Nephron progenitor cell (in vitro differentiated cells): ENCODE data around the gene FECH.
"Not testable (repeated sequence)": the region's sequence is repeated elsewhere in the genome, so short reads cannot be mapped to it uniquely, and the experiment has no call there.

Experiments
- DNase-seq: peaks from one replicate; pipeline ENCODE4 v3.0.0; 2021
- H3K27ac Mint-ChIP-seq: 2 replicates; pipeline ENCODE4 v1.8.0; 2021; ENCODE audit warnings: mild to moderate bottlenecking, moderate library complexity, mixed read lengths
- H3K27me3 Mint-ChIP-seq: 2 replicates; pipeline ENCODE4 v1.8.0; 2021; ENCODE audit warnings: mild to moderate bottlenecking, low read depth, mixed read lengths; ENCODE audit not compliant: poor library complexity
- H3K36me3 Mint-ChIP-seq: 2 replicates; pipeline ENCODE4 v1.8.0; 2021; ENCODE audit warnings: low read depth, mixed read lengths
- H3K4me1 Mint-ChIP-seq: 2 replicates; pipeline ENCODE4 v1.8.0; 2021; ENCODE audit warnings: mixed read lengths
- H3K4me3 Mint-ChIP-seq: 2 replicates; pipeline ENCODE4 v1.8.0; 2021; ENCODE audit warnings: mild to moderate bottlenecking, moderate library complexity, mixed read lengths
- H3K9me3 Mint-ChIP-seq: 2 replicates; pipeline ENCODE4 v1.8.0; 2021; ENCODE audit warnings: mild to moderate bottlenecking, moderate library complexity, mixed read lengths
- TF ChIP-seq, protein P1 (sequence below): fragments of 200-600 bp; sonication (generic); IDR thresholded peaks from 2 replicates; pipeline ENCODE4 v1.5.0; 2021; ENCODE audit warnings: antibody characterized with exemption

FECH gene

DNA sequence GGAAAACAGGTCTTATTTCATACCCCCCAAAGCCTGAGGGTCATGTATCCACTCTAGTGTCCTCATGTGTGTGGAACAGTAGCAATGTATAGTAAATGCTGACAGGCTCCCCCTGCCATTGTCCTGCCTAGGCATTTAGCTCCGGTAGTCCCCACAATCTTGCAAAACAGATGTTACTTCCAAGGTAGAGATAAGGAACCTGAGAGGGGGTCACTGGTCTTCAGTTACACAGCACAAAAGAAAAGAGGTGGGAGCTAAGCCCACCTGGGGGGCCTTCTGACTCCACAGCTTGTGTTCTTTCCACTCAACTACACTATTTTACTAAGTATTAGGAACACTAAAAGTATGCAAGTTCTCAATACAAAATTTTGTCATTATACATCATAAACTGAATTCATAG is 17.4 kb upstream of the FECH start:
- TF ChIP-seq, protein P1, sequence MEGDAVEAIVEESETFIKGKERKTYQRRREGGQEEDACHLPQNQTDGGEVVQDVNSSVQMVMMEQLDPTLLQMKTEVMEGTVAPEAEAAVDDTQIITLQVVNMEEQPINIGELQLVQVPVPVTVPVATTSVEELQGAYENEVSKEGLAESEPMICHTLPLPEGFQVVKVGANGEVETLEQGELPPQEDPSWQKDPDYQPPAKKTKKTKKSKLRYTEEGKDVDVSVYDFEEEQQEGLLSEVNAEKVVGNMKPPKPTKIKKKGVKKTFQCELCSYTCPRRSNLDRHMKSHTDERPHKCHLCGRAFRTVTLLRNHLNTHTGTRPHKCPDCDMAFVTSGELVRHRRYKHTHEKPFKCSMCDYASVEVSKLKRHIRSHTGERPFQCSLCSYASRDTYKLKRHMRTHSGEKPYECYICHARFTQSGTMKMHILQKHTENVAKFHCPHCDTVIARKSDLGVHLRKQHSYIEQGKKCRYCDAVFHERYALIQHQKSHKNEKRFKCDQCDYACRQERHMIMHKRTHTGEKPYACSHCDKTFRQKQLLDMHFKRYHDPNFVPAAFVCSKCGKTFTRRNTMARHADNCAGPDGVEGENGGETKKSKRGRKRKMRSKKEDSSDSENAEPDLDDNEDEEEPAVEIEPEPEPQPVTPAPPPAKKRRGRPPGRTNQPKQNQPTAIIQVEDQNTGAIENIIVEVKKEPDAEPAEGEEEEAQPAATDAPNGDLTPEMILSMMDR, result no peak

DNA sequence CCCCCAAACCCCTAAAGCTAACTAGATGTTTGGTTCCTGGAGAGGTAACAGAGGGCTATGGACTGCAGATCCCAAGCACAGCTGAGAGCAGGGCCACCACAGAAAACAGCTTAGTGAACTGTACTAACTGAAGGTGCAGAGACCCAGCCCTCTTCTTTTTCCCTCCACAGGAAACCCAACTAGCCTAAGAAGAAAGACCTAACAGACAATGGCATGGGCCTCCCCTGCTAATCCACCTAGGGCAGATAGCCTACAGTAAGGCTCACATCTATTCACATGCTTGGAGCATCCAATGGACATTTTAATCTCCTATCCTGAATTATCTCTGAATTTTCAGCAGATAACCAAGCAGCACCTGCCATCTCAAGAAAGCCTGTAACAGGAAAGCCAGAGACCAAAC is 8.8 kb upstream of the FECH start:
- Mint-ChIP-seq H3K4me1 (no peaks in the 10 kb centered on the region), H3K36me3 (peaks cover 30% of the 10 kb centered on the region), H3K9me3 (no peaks in the 10 kb centered on the region), H3K27me3 (peaks cover 8% of the 10 kb centered on the region), H3K4me3 (no peak overlapping the region), H3K27ac (no peak overlapping the region)
- DNase-seq, result no peak
- TF ChIP-seq, protein P1, result no peak

More for the DNA sequence above, 17.4 kb upstream of the FECH start:
- Mint-ChIP-seq H3K4me1 (no peaks in the 10 kb centered on the region), H3K36me3 (peaks cover 73% of the 10 kb centered on the region), H3K9me3 (no peaks in the 10 kb centered on the region), H3K27me3 (no peaks in the 10 kb centered on the region), H3K27ac (peak overlapping the region; percentile 11), H3K4me3 (no peak overlapping the region)
- no peak for DNase-seq

DNA sequence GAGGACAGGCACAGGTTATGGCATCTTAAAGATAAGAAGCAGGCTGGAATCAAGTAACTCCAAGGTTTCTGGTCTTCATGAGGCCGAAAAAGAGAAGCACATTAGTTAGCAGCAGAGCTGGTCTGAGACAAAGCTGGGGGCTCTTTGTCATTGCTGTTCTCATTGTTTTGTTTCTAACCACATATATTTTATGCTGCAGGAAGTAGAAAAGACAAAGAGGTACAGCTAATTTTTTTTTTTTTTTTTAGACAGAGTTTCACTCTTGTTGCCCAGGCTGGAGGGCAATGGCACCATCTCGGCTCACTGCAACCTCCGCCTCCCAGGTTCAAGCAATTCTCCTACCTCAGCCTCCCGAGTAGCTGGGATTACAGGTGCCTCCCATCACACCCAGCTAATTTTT is 6.2 kb upstream of the FECH start:
- not testable (repeated sequence) for DNase-seq, H3K4me3 Mint-ChIP-seq, H3K9me3 Mint-ChIP-seq, H3K27ac Mint-ChIP-seq, H3K4me1 Mint-ChIP-seq, H3K36me3 Mint-ChIP-seq, H3K27me3 Mint-ChIP-seq

DNA sequence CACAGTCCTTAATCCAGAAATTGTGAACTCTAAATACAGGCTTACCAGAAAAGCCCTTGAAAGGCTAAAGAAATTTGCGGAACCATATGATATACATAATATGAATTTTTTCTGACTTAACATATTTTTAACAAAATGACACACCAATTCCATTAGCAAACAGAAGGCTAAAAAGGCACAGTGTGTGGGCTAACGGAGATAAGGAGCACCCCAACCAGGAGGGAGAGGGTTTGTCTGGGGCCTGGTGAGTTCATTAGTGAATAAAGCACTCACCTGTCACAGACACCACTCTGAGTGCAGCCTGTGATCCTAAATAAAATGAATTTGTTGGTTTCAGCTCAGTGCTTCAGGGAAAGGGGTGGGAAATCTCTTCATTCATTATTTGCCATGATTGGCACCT is 2.7 kb upstream of the FECH start:
- H3K4me3 Mint-ChIP-seq, result no peak overlapping the region
- H3K27ac Mint-ChIP-seq, result no peak overlapping the region
- H3K27me3 Mint-ChIP-seq, result peaks cover 13% of the 10 kb centered on the region
- no peaks in the 10 kb centered on the region for H3K9me3 Mint-ChIP-seq
- TF ChIP-seq, protein P1, result no peak
- H3K4me1 Mint-ChIP-seq, result peaks cover 13% of the 10 kb centered on the region
- H3K36me3 Mint-ChIP-seq, result no peaks in the 10 kb centered on the region
- no peak for DNase-seq

DNA sequence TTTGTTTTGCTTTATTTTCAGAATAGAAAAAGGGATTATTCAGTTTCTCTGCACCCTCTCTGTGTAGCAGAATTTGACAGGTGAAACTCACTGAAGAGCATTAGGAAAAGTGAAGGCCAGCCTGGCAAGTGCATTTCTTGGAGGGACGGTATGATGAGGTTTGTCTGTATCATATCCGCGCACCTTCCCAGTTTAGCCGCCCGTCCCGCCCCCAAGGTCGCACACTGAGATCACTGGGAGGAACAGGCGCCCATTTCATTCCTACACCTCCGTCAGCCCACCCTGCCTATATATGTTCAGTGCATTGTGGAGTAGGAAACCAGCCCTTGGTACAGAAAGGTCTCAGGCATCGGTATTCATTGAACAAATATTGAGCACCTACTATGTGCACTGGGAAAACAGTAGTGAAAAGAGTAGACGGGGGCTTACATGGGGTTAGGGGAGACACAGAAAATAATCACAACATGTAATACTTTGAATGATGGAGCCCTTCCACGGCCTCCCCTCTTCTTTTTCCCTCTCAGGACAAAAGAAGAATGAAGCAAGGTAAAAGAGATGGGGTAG is 678 bp upstream of the FECH start:
- Mint-ChIP-seq H3K9me3 (no peaks in the 10 kb centered on the region), H3K4me3 (peak overlapping the region; percentile 87), H3K36me3 (no peaks in the 10 kb centered on the region), H3K27me3 (peaks cover 15% of the 10 kb centered on the region), H3K27ac (no peak overlapping the region), H3K4me1 (peaks cover 18% of the 10 kb centered on the region)
- DNase-seq, result no peak
- TF ChIP-seq, protein P1, result no peak

DNA sequence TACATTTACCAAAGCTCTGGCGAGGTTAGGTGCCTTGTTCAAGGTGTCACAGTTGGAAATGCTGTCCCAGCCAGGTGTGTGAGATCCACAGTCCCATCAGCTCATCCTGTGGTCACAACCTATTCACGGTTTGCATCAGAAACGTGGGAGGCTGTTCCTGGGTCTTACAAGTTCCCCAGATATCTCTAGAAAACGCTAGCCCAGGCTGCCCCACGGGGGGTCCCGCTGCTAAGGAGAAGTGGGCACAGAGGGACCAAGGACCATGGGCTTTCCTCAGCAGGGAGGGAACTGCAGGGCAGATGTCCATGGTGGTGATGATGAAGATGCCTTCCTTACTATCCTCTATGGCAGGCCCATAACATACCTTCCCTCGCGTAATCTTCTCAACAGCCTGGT is 649 bp downstream of the FECH start:
- H3K4me3 Mint-ChIP-seq, result peak overlapping the region; percentile 87
- no peaks in the 10 kb centered on the region for H3K36me3 Mint-ChIP-seq
- H3K4me1 Mint-ChIP-seq, result peaks cover 25% of the 10 kb centered on the region
- no peak overlapping the region for H3K27ac Mint-ChIP-seq
- TF ChIP-seq, protein P1, result no peak
- H3K9me3 Mint-ChIP-seq, result no peaks in the 10 kb centered on the region
- peaks cover 13% of the 10 kb centered on the region for H3K27me3 Mint-ChIP-seq
- DNase-seq, result no peak
